Suprapubic skin (tissue), 4 donors: ENCODE data around the gene SOX8. TPM values are rescaled to one million over a fixed set of nuclear protein-coding genes. Genes with fewer than 3 reads are reported as not detected.

Experiments
- DNase-seq, 2 donors: peaks; one replicate each; pipeline ENCODE4 v3.0.0-alpha.2; 2019; ENCODE audit warnings: low spot score in 2 of 2
- H3K27ac ChIP-seq: fragments of 200-600 bp; sonication (generic); one replicate; pipeline ENCODE4 v1.5.1; 2019
- H3K27me3 ChIP-seq: fragments of 200-600 bp; sonication (generic); one replicate; pipeline ENCODE4 v1.5.1; 2019
- H3K36me3 ChIP-seq: fragments of 200-600 bp; sonication (generic); one replicate; pipeline ENCODE4 v1.5.1; 2019
- H3K4me1 ChIP-seq: fragments of 200-600 bp; sonication (generic); one replicate; pipeline ENCODE4 v1.5.1; 2019
- H3K4me3 ChIP-seq: fragments of 200-600 bp; sonication (generic); one replicate; pipeline ENCODE4 v1.5.1; 2019; ENCODE audit warnings: mild to moderate bottlenecking
- H3K9me3 ChIP-seq: fragments of 200-600 bp; sonication (generic); one replicate; pipeline ENCODE4 v1.5.1; 2019
- EP300 ChIP-seq: sonication (generic); formaldehyde crosslinking; IDR thresholded peaks from one replicate; pipeline ENCODE4 v1.6.1; 2017; ENCODE audit warnings: antibody characterized with exemption
- POLR2A ChIP-seq, 2 donors: fragments of 450-650 bp; IDR thresholded peaks; one replicate each; pipeline ENCODE4 v1.6.1; 2017; ENCODE audit warnings: antibody characterized with exemption in 2 of 2, mild to moderate bottlenecking in 2 of 2, moderate library complexity in 2 of 2
- POLR2AphosphoS5 ChIP-seq, 3 donors: sonication (generic); formaldehyde crosslinking; IDR thresholded peaks; one replicate each; pipeline ENCODE4 v1.6.1; 2017; ENCODE audit warnings: antibody characterized with exemption in 3 of 3
- WGBS: methylation state at CpG from one replicate; pipeline ENCODE4 v1.1.5; 2018; 5-methylcytosine and 5-hydroxymethylcytosine counted together
- total RNA-seq, 4 donors: library from RNA; depleted of rRNA; stranded (reverse); fragments of >200 nt; gene quantifications; one replicate each; pipeline ENCODE4 v1.1.0, GENCODE V29; 2016
- TF ChIP-seq, protein P1 (sequence below), 2 donors: fragments of 200-600 bp in 1 of 2; fragments of 450-650 bp in 1 of 2; sonication (generic) in 1 of 2; IDR thresholded peaks; one replicate each; pipeline ENCODE4 v1.5.1; 2016 to 2019; ENCODE audit warnings: antibody characterized with exemption in 2 of 2, mild to moderate bottlenecking in 1 of 2, moderate library complexity in 1 of 2

SOX8 gene
- total RNA-seq, 4 donors from 2014 or later: 4.0 to 12.2 (median 7.3) TPM

DNA sequence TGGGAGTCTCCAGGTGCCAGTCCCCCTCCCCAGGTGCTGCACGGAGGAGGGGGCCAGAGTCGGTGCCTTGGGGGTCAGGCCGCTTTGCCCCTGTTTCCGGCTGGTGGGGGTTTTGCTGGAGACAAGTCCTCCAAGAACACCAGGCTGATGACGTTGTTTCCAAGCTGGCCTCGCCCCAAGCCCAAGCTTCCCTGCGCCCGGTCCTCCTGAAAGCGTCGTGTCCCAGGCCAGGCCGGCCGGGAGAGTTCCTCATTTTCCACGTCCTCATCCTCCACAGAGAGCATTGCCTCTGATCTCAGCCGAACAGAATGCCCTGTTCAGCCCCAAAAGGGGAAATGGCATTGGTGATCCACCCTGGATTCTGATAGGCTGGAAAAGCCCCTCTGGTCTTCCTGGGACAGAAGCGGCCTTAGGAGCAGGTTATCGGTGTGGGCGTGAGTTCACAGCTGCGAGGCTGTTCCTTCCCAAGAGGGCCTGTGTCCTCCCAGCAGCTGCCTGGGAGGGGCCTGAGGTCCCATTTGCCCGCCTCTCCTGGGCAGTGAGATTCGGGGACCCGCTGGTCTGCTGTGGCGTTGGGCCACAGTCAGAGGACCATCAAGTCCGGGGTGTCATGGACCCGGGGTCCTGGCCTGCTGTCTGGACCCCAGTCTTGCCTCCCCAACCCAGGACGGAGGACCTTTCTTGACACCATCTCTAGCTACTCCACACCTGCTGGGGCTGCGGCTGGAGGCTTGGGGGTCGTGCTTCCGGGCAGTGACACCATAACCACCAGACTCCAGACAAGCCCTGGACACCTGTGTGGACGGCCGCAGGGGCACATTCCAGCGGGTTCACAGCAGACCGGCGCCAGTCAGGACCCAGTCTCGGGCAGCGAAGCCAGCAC lies 7.1 kb downstream of the SOX8 start:
- peaks cover 76% of the 10 kb centered on the region for H3K27me3 ChIP-seq
- no peak for TF ChIP-seq POLR2AphosphoS5 (IDR thresholded peaks at IDR 0.05)
- TF ChIP-seq, protein P1, sequence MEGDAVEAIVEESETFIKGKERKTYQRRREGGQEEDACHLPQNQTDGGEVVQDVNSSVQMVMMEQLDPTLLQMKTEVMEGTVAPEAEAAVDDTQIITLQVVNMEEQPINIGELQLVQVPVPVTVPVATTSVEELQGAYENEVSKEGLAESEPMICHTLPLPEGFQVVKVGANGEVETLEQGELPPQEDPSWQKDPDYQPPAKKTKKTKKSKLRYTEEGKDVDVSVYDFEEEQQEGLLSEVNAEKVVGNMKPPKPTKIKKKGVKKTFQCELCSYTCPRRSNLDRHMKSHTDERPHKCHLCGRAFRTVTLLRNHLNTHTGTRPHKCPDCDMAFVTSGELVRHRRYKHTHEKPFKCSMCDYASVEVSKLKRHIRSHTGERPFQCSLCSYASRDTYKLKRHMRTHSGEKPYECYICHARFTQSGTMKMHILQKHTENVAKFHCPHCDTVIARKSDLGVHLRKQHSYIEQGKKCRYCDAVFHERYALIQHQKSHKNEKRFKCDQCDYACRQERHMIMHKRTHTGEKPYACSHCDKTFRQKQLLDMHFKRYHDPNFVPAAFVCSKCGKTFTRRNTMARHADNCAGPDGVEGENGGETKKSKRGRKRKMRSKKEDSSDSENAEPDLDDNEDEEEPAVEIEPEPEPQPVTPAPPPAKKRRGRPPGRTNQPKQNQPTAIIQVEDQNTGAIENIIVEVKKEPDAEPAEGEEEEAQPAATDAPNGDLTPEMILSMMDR (IDR thresholded peaks at IDR 0.05): no peak
- no peak overlapping the region for H3K27ac ChIP-seq
- WGBS: 85% methylated on average over 13 of the region's 35 CpGs
- DNase-seq: no peak
- H3K9me3 ChIP-seq: no peaks in the 10 kb centered on the region
- no peaks in the 10 kb centered on the region for H3K4me1 ChIP-seq
- H3K4me3 ChIP-seq: no peak overlapping the region
- no peaks in the 10 kb centered on the region for H3K36me3 ChIP-seq

DNA sequence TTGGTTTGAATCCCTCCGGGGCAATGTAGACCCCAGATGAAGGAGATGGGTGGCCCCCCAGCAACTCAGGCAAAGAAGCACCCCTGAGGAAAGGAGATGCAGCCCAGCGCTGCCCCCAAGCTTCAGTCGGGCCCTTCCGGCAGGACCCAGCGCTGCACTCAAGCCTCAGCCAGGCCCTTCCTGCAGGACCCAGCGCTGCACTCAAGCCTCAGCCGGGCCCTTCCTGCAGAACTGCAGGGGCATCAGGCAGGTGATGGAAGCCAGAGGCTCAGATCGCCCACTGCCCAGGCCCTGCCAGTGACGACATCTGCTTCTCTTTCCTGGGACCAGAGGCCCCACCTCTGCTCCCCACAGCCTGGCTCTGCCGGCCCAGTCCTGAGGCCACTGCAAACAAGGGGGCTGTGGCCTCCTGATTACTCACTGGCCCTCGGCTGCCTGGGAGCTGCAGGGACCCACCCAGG lies 7.8 kb downstream of the SOX8 start:
- no peak overlapping the region for H3K27ac ChIP-seq
- H3K4me3 ChIP-seq: no peak overlapping the region
- TF ChIP-seq POLR2A (IDR thresholded peaks at IDR 0.05): no peak
- TF ChIP-seq, protein P1 (IDR thresholded peaks at IDR 0.05): no peak
- TF ChIP-seq EP300: no peak
- no peak for TF ChIP-seq POLR2AphosphoS5 (IDR thresholded peaks at IDR 0.05)
- no peaks in the 10 kb centered on the region for H3K36me3 ChIP-seq
- no peaks in the 10 kb centered on the region for H3K9me3 ChIP-seq
- WGBS: 80% methylated on average over 9 of the region's 11 CpGs
- H3K27me3 ChIP-seq: peaks cover 69% of the 10 kb centered on the region
- no peak for DNase-seq
- H3K4me1 ChIP-seq: no peaks in the 10 kb centered on the region

DNA sequence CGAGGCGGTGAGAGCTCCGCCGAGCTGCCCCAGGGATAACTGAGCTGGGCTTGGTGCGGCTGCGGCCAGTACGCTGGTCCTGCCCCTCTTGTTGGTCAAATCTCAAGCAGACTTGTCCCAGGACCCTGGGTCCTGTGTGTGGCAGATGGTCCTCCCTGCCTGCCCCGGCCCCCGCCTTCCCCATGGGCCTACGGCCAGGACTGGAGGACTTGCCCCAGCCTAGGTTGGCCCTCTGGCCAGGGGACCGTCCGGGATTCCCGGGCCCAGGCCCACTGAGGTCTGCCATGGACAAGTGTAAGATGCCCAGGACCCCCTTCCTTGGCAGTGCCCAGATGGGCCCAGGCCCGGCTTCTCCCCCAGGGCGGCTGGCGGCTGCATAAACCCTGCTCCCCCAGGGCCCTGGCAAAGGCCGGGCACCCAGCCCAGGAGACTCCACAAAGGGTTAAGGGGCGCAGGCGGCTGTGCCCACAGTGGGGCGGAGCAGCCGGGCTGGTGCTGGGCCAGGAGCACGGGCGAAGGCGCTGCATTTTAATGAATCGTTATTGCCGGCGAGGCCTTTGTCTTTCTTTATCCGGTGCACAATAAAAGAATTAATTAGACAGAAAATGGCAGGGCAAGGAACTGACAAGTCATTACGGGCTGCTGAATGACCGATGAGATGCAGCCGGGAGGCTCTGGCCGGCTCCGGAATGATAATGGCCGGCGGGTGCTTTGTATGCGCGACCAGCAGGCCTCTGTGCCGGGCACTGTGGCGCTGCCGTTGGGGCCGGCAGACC lies 9.1 kb downstream of the SOX8 start:
- H3K9me3 ChIP-seq: peaks cover 12% of the 10 kb centered on the region
- no peaks in the 10 kb centered on the region for H3K4me1 ChIP-seq
- H3K36me3 ChIP-seq: no peaks in the 10 kb centered on the region
- TF ChIP-seq EP300: no peak
- TF ChIP-seq POLR2A (IDR thresholded peaks at IDR 0.05): no peak
- TF ChIP-seq, protein P1 (IDR thresholded peaks at IDR 0.05): no peak
- no peak for TF ChIP-seq POLR2AphosphoS5 (IDR thresholded peaks at IDR 0.05)
- DNase-seq: no peak
- H3K4me3 ChIP-seq: no peak overlapping the region
- H3K27ac ChIP-seq: no peak overlapping the region
- peaks cover 64% of the 10 kb centered on the region for H3K27me3 ChIP-seq
- 63% methylated on average over 24 of the region's 41 CpGs for WGBS

DNA sequence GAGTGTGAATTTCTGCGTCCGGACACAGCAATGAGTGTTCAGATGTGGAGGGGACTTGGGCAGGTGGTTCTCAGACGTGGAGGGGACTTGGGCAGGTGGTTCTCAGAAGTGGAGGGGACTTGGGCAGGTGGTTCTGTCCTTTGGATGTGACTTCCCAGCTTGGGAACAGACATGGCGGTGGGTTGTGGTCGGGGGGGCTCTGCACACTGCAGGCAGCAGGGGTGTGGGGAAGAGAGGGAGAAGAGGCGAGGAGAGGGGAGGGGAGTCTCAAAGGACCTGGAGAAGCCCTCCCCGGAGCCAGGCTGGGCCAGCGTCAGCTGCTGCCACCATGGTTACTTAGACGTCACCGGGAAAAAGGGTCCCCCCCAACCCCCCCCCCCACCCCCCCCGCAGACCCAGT lies 9.8 kb downstream of the SOX8 start:
- 70% methylated on average over 9 of the region's 11 CpGs for WGBS
- Histone ChIP-seq H3K27ac (no peak overlapping the region), H3K4me3 (no peak overlapping the region), H3K4me1 (no peaks in the 10 kb centered on the region), H3K27me3 (peaks cover 65% of the 10 kb centered on the region), H3K36me3 (no peaks in the 10 kb centered on the region), H3K9me3 (peaks cover 12% of the 10 kb centered on the region)
- DNase-seq: no peak
- no peak for TF ChIP-seq EP300
- TF ChIP-seq POLR2A (IDR thresholded peaks at IDR 0.05): no peak
- TF ChIP-seq POLR2AphosphoS5 (IDR thresholded peaks at IDR 0.05): no peak
- TF ChIP-seq, protein P1 (IDR thresholded peaks at IDR 0.05): no peak

DNA sequence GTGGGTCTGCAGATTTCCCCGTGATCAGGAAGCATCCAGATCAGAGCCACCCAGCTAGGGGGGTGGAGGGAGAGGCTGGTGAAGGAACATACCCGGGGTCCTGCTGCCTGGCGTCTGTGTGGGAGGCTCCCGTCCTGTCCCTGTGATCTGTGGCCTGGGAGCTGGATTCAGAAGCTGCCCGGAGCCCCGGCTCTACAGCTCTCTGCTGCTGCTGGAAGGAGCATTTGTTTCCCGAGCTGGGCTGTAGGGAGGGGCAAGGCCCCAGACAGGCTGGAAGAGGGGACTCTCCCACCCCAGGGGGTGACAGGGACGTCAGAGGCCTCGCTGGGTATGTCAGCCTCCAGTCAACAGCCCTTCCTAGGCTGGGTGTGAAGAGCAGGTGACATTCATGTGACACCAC lies 10.2 kb downstream of the SOX8 start:
- Histone ChIP-seq H3K27ac (no peak overlapping the region), H3K27me3 (peaks cover 67% of the 10 kb centered on the region), H3K4me1 (no peaks in the 10 kb centered on the region), H3K9me3 (peaks cover 12% of the 10 kb centered on the region), H3K4me3 (no peak overlapping the region), H3K36me3 (no peaks in the 10 kb centered on the region)
- DNase-seq: no peak
- 71% methylated on average over 4 of the region's 9 CpGs for WGBS
- TF ChIP-seq POLR2A (IDR thresholded peaks at IDR 0.05) (no peak), POLR2AphosphoS5 (IDR thresholded peaks at IDR 0.05) (no peak), EP300 (no peak)
- TF ChIP-seq, protein P1 (IDR thresholded peaks at IDR 0.05): no peak
